Limb (tissue), 2 donors: ENCODE results near the gene ADGRL3.
"Not testable (repeated sequence)": the region's sequence is repeated elsewhere in the genome, so short reads cannot be mapped to it uniquely, and the experiment has no call there.

ENCODE experiments used
- DNase-seq, 2 donors: peaks; one replicate each; pipeline ENCODE4 v3.0.0-alpha.2; 2016; ENCODE audit errors: extremely low spot score in 2 of 2

ADGRL3 gene

GRCh38 chr4:61204353-61205060 is 4.4 kb downstream of the ADGRL3 start:
- peak in 1 of 2 donors; percentile 53 for DNase-seq

- no peak for DNase-seq
These were observed 4.9 kb downstream of the ADGRL3 start for GRCh38 chr4:61205066-61205465.

- not testable (repeated sequence) for DNase-seq
These were observed 7.0 kb downstream of the ADGRL3 start for GRCh38 chr4:61207156-61207555.

GRCh38 chr4:61210186-61210939 is 10.2 kb downstream of the ADGRL3 start:
- no peak for DNase-seq

GRCh38 chr4:61211781-61212180 is 11.7 kb downstream of the ADGRL3 start:
- DNase-seq, result no peak

- DNase-seq, result no peak
These were observed 12.7 kb downstream of the ADGRL3 start for GRCh38 chr4:61212788-61213187.

GRCh38 chr4:61214680-61215079 is 14.6 kb downstream of the ADGRL3 start:
- DNase-seq, result no peak

GRCh38 chr4:61217222-61217621 is 17.1 kb downstream of the ADGRL3 start:
- no peak for DNase-seq

- DNase-seq, result no peak
These were observed 20.4 kb downstream of the ADGRL3 start for GRCh38 chr4:61220556-61220955.

GRCh38 chr4:61223385-61223784 is 23.3 kb downstream of the ADGRL3 start:
- no peak for DNase-seq

GRCh38 chr4:61224573-61224972 is 24.4 kb downstream of the ADGRL3 start:
- no peak for DNase-seq

GRCh38 chr4:61225656-61226055 is 25.5 kb downstream of the ADGRL3 start:
- DNase-seq, result no peak

- DNase-seq, result no peak
These were observed 31.3 kb downstream of the ADGRL3 start for GRCh38 chr4:61231421-61231820.

- DNase-seq, result no peak
These were observed 39.1 kb downstream of the ADGRL3 start for GRCh38 chr4:61239250-61239649.

- DNase-seq, result no peak
These were observed 43.8 kb downstream of the ADGRL3 start for GRCh38 chr4:61243962-61244361.

GRCh38 chr4:61245069-61245714 is 45.1 kb downstream of the ADGRL3 start:
- no peak for DNase-seq

- DNase-seq, result peak in 1 of 2 donors; percentile 82
These were observed 45.9 kb downstream of the ADGRL3 start for GRCh38 chr4:61246034-61246433.

GRCh38 chr4:61248705-61249104 is 48.6 kb downstream of the ADGRL3 start:
- no peak for DNase-seq

- no peak for DNase-seq
These were observed 51.0 kb downstream of the ADGRL3 start for GRCh38 chr4:61251129-61251528.

GRCh38 chr4:61254406-61254805 is 54.3 kb downstream of the ADGRL3 start:
- DNase-seq, result no peak

GRCh38 chr4:61273233-61273632 is 73.1 kb downstream of the ADGRL3 start:
- no peak for DNase-seq

- no peak for DNase-seq
These were observed 74.2 kb downstream of the ADGRL3 start for GRCh38 chr4:61274286-61274685.
